Large intestine (tissue), 3 donors: ENCODE data around the gene ANXA9. TPM values are rescaled to one million over a fixed set of nuclear protein-coding genes. Genes with fewer than 3 reads are reported as not detected.

Experiments used
- DNase-seq, 2 donors: peaks; one replicate each; pipeline versions ENCODE4 v3.0.0 to v3.0.0-alpha.2; 2013
- H3K27ac ChIP-seq: one replicate; pipeline ENCODE4 v1.5.1; 2013; ENCODE audit warnings: low read length
- H3K27me3 ChIP-seq: 2 replicates; pipeline ENCODE4 v1.6.1; 2013; ENCODE audit warnings: low read length; ENCODE audit not compliant: control insufficient read depth, insufficient read depth
- H3K36me3 ChIP-seq: 2 replicates; pipeline ENCODE4 v1.6.1; 2013; ENCODE audit warnings: low read length; ENCODE audit not compliant: control insufficient read depth, insufficient read depth
- H3K4me1 ChIP-seq: one replicate; pipeline ENCODE4 v1.6.1; 2013; ENCODE audit warnings: low read length; ENCODE audit not compliant: control insufficient read depth, insufficient read depth
- H3K4me3 ChIP-seq: one replicate; pipeline ENCODE4 v1.5.1; 2013; ENCODE audit warnings: low read length
- H3K9me3 ChIP-seq: one replicate; pipeline ENCODE4 v1.6.1; 2013; ENCODE audit warnings: mild to moderate bottlenecking, low read depth, low read length, moderate library complexity; ENCODE audit not compliant: control insufficient read depth
- WGBS: methylation state at CpG from one replicate; pipeline ENCODE4 v1.1.5; 2013; ENCODE audit warnings: low lambda C conversion rate; ENCODE audit not compliant: insufficient coverage; 5-methylcytosine and 5-hydroxymethylcytosine counted together
- polyA plus RNA-seq: library from polyadenylated mRNA; unstranded; fragments of 120-200 nt; gene quantifications from one replicate; pipeline ENCODE4 v1.2.1, GENCODE V29; 2013

Gene ANXA9
- polyA plus RNA-seq, 1 donor, result 3.2 TPM

- Histone ChIP-seq H3K36me3 (peaks cover 7% of the 10 kb centered on the region), H3K27me3 (no peaks in the 10 kb centered on the region), H3K4me1 (peaks cover 68% of the 10 kb centered on the region), H3K9me3 (no peaks in the 10 kb centered on the region), H3K4me3 (peak overlapping the region; percentile 94), H3K27ac (peak overlapping the region; percentile 90)
- WGBS, result no CpG with 5 or more reads among the region's 67 CpGs
- DNase-seq, result peak; percentile 33 to 62
These were observed 8.1 kb upstream of the ANXA9 start for GRCh38 chr1:150973836-150974579.

DNA sequence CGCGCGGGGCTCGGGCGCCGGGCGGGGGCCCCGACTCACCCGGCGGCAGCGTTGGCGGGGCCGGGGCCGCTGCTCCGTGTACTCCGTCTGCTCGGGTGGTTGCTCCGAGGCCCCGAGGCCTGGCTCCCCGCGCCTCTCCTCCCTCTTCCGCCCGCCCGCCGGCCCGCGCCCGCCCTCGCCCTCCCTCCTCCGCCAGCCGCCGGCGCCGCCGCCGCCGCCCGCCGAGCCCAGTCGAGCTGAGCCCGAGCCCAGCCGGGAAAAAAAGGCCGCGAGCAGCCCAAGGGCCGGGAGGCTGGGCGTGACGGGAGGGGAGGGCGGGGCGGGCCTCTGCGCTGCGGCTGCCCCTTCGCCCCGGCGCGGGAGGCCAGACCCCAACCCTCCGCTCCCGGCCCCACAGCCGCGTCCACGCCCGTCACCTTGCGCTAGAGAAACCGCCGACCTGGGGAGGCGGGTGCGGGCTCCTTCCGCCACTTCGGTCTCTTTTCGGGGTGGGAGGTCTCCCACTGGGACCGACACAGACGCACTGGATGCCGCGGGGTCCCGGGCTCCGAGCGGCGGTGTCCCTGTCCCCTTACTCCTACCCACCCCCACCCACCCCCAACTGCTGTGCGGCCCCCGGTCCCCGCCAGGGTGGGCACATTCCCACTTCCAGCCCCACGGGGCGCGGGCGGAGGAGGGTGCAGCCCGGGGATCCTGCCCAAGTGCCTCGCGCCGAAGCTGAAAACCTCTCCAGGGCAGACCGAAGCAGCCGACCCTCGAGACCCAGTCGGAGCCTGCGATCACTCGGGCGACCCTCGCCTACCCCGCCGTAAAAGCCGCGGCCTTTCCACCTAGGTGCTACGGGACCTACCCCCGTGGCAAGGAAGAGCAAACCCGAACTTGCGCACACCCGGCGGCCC, 7.3 kb upstream of the ANXA9 start, which contains the start of gene CERS2:
Gene CERS2, minus strand, starts transcription at position 256 of the 899 bp plus-strand sequence. CDS start 5,745 bp downstream, outside the sequence.
- Histone ChIP-seq H3K4me3 (peak within 1 kb of the TSS; percentile 94), H3K4me1 (peaks cover 70% of the 10 kb centered on the region), H3K27ac (peak within 1 kb of the TSS; percentile 90), H3K36me3 (peaks cover 2% of the 10 kb centered on the region), H3K9me3 (no peaks in the 10 kb centered on the region), H3K27me3 (no peaks in the 10 kb centered on the region)
- DNase-seq, result peak; percentile 83 to 93
- no CpG with 5 or more reads among the region's 106 CpGs for WGBS

DNA sequence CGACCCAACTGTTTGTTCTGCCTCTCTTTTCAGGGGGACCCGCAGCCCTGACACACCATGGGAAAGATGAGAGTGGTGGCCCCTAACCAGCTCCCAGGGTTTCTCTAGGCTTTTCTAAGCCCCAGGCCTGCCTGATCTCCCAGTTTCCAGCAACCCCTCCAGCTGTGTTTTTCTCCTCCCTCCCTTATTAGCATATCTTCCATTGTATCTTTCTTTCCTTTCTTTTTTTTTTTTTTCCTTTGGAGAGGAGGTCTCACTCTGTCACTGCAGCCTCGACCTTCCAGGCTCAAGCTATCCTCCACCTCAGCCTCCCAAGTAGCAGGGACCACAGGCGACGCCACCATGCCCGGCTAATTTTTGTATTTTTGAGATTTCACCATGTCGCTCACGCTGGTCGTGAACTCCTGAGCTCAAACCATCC, 5.7 kb upstream of the ANXA9 start:
- Histone ChIP-seq H3K36me3 (no peaks in the 10 kb centered on the region), H3K4me1 (peaks cover 69% of the 10 kb centered on the region), H3K9me3 (no peaks in the 10 kb centered on the region), H3K27ac (peak overlapping the region; percentile 83), H3K27me3 (no peaks in the 10 kb centered on the region), H3K4me3 (no peak overlapping the region)
- DNase-seq, result no peak
- no CpG with 5 or more reads among the region's 9 CpGs for WGBS

GRCh38 chr1:150976879-150977694, 5.0 kb upstream of the ANXA9 start:
- Histone ChIP-seq H3K36me3 (no peaks in the 10 kb centered on the region), H3K4me3 (no peak overlapping the region), H3K4me1 (peaks cover 69% of the 10 kb centered on the region), H3K27me3 (no peaks in the 10 kb centered on the region), H3K27ac (peak overlapping the region; percentile 83), H3K9me3 (no peaks in the 10 kb centered on the region)
- 19% methylated on average over 3 of the region's 11 CpGs for WGBS
- DNase-seq, result peak; percentile 89 to 93

DNA sequence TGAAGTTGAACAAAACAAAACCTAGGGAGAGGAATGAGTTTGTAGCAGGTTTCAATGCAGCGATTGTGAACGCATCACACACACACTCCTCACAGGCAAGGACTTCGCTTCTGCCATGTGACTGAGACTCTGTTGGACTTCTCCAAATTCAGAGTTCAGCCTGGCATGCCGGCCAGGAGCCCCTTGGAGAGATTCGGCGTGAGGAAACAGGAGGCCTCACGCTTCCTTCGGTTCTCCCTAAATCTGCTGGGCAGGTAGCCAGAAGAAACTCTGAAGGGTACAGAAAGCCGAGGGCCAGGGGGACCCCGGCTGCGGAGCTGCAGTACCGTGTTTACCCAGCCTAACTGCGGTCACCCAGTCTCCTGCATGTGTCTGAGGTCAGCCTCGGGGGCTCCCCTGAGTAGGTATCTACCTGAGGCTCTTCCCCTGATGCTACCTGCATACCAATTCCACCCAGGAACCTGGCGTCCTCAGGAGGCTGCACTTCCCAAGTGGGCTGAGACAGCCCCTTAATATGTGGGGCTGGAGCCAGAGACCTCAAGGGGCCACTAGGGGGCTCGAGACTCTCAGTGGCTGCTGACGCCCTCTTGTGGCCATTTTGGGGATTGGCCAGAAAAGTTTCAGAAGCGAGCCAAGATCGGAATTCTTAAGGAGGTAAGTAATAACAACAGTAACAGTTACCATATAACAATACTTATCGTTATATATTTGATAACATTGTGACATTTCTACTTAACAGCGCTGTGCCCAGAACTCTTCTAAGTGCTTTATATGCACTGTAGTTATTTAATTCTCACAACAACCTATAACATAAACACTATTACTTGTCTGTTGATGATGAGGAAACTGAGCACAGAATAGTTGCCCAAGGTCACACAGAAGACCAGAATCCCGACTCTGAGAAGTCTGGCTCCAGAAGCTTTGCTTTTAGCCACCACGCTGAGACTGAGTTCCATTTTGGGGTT, 2.7 kb upstream of the ANXA9 start:
- peak; percentile 75 to 80 for DNase-seq
- WGBS, result no CpG with 5 or more reads among the region's 23 CpGs
- no peaks in the 10 kb centered on the region for H3K36me3 ChIP-seq
- H3K4me3 ChIP-seq, result peak overlapping the region; percentile 27
- peak overlapping the region; percentile 8 for H3K27ac ChIP-seq
- no peaks in the 10 kb centered on the region for H3K27me3 ChIP-seq
- H3K9me3 ChIP-seq, result no peaks in the 10 kb centered on the region
- peaks cover 70% of the 10 kb centered on the region for H3K4me1 ChIP-seq

DNA sequence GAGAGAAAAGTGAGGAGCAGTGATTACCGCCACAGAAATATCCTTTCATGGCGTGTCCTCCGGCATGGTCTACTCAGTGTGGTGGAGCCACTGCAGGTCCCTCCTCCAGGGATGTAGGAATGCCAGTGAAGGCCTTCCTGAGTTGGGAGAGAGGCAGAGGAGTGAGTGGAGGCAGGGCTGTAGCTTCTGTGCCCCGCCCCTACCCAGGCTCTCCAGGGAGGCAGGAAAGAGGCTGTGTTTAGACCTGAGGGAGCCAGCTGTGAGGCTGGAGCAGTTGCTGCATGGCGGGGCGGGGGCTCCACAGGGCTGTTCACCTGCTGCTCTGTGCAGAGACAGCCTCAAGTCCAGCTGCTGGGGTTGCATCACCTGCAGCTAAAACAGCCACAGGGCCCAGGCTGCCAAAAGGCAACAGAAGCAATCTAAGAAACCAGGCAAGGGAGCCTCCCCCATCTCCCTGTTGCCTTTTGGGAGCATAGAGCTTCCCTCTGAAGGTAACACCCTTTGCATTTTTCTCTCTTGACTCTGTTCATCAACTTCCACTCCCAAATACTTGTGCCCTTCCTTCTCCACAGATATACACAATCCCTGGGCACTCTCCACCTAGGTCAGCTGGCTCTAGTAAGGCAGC, 801 bp upstream of the ANXA9 start:
- Histone ChIP-seq H3K4me3 (no peak overlapping the region), H3K27ac (peak overlapping the region; percentile 69), H3K27me3 (no peaks in the 10 kb centered on the region), H3K4me1 (peaks cover 58% of the 10 kb centered on the region), H3K36me3 (no peaks in the 10 kb centered on the region), H3K9me3 (no peaks in the 10 kb centered on the region)
- WGBS, result no CpG with 5 or more reads among the region's 6 CpGs
- peak in 1 of 2 donors; percentile 45 for DNase-seq

- no peak for DNase-seq
- Histone ChIP-seq H3K4me1 (peaks cover 27% of the 10 kb centered on the region), H3K27ac (no peak overlapping the region), H3K27me3 (no peaks in the 10 kb centered on the region), H3K4me3 (no peak overlapping the region), H3K9me3 (no peaks in the 10 kb centered on the region), H3K36me3 (no peaks in the 10 kb centered on the region)
- no CpG with 5 or more reads among the region's 2 CpGs for WGBS
These were observed 3.2 kb downstream of the ANXA9 start for GRCh38 chr1:150985179-150985825.

DNA sequence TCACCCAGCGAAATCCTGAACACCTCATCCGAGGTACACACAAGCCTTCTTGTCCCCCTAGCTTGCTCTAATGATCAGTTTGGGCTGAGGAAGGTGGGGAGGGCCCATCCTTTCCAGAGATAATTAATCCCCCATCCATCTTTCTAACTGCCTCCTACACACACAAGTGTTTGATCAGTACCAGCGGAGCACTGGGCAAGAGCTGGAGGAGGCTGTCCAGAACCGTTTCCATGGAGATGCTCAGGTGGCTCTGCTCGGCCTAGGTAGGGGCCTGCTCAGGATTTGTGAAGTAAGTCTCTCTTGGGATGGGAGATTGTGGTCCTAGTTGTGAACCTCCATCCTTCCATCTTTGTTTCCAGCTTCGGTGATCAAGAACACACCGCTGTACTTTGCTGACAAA, 5.8 kb downstream of the ANXA9 start:
- Histone ChIP-seq H3K27me3 (no peaks in the 10 kb centered on the region), H3K9me3 (no peaks in the 10 kb centered on the region), H3K27ac (no peak overlapping the region), H3K36me3 (no peaks in the 10 kb centered on the region), H3K4me1 (peaks cover 5% of the 10 kb centered on the region), H3K4me3 (no peak overlapping the region)
- no CpG with 5 or more reads among the region's 7 CpGs for WGBS
- no peak for DNase-seq

DNA sequence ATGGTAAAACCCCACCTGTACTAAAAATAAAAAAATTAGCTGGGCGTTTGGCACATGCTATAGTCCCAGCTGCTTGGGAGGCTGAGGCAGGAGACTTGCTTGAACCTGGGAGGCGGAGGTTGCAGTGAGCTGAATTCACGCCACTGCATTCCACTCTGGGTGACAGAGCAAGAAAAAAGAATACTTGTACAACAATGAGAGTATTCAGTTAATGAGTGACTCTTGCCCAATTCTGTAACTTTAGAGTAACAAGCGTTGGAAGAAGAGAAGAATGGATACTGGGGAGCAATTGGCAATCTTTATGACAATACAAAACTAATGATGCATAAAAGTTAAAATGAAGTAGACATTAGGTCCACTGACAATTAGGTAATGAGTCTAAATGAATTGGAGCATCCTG, 10.5 kb downstream of the ANXA9 start:
- Histone ChIP-seq H3K4me1 (no peaks in the 10 kb centered on the region), H3K27ac (no peak overlapping the region), H3K9me3 (no peaks in the 10 kb centered on the region), H3K27me3 (no peaks in the 10 kb centered on the region), H3K4me3 (no peak overlapping the region), H3K36me3 (peaks cover 8% of the 10 kb centered on the region)
- no peak for DNase-seq
- WGBS, result no CpG with 5 or more reads among the region's 4 CpGs
